Stimulated activated naive CD8-positive, alpha-beta T cell treated with anti-CD3 and anti-CD28 coated beads, Interleukin-15, amount 100 ng/mL, for 72 hours (primary cell): ENCODE data around the gene FASLG.
A peak's percentile ranks its signal among the peaks of the same experiment; 100 is the strongest.

Experiments
- ATAC-seq: fragments of 150-1000 bp; cut with Tn5 transposase; 2 replicates; pipeline ENCODE4 v1.10.0; 2021; ENCODE audit warnings: mild to moderate bottlenecking, moderate library complexity
- DNase-seq, 2 donors: peaks; one replicate each; pipeline ENCODE4 v3.0.0; 2021 to 2022
- H3K27ac Mint-ChIP-seq, 2 donors: one replicate each; pipeline ENCODE4 v1.8.0; 2022; ENCODE audit warnings: mild to moderate bottlenecking in 2 of 2, mixed read lengths in 2 of 2, moderate library complexity in 2 of 2
- H3K27me3 Mint-ChIP-seq: one replicate; pipeline ENCODE4 v1.8.0; 2022; ENCODE audit warnings: mixed read lengths
- H3K4me1 Mint-ChIP-seq: one replicate; pipeline ENCODE4 v1.8.0; 2022; ENCODE audit warnings: mild to moderate bottlenecking, mixed read lengths
- H3K4me3 Mint-ChIP-seq, 2 donors: one replicate each; pipeline ENCODE4 v1.8.0; 2022; ENCODE audit warnings: mild to moderate bottlenecking in 2 of 2, mixed read lengths in 2 of 2, moderate library complexity in 1 of 2
- H3K9me3 Mint-ChIP-seq, 2 donors: one replicate each; pipeline ENCODE4 v1.8.0; 2022; ENCODE audit warnings: mixed read lengths in 2 of 2

FASLG gene

GRCh38 chr1:172637522-172637921, 21.4 kb upstream of the FASLG start:
- H3K4me1 Mint-ChIP-seq, result peaks cover 65% of the 10 kb centered on the region
- peaks cover under 1% of the 10 kb centered on the region for H3K27me3 Mint-ChIP-seq
- DNase-seq, result no peak
- ATAC-seq, result no peak
- peak overlapping the region in 1 of 2 donors; percentile 2 for H3K27ac Mint-ChIP-seq
- H3K9me3 Mint-ChIP-seq, result peaks cover 10 to 17% of the 10 kb centered on the region in 2 donors
- peak overlapping the region in 1 of 2 donors; percentile 3 for H3K4me3 Mint-ChIP-seq

GRCh38 chr1:172638249-172638648, 20.7 kb upstream of the FASLG start:
- Mint-ChIP-seq H3K4me3 (peak overlapping the region; percentile 75 to 78), H3K27ac (peak overlapping the region; percentile 98 to 99)
- ATAC-seq, result no peak

GRCh38 chr1:172638885-172639831, 19.7 kb upstream of the FASLG start:
- ATAC-seq (peak; percentile 91), DNase-seq (peak; percentile 78 to 91)
- peaks cover 76% of the 10 kb centered on the region for H3K4me1 Mint-ChIP-seq
- peaks cover 10 to 17% of the 10 kb centered on the region in 2 donors for H3K9me3 Mint-ChIP-seq
- H3K4me3 Mint-ChIP-seq, result peak overlapping the region; percentile 75 to 78
- peak overlapping the region; percentile 98 to 99 for H3K27ac Mint-ChIP-seq
- no peaks in the 10 kb centered on the region for H3K27me3 Mint-ChIP-seq

More at GRCh38 chr1:172638249-172638648, 20.7 kb upstream of the FASLG start:
- no peak for DNase-seq
- Mint-ChIP-seq H3K4me1 (peaks cover 68% of the 10 kb centered on the region), H3K9me3 (peaks cover 10 to 17% of the 10 kb centered on the region in 2 donors), H3K27me3 (no peaks in the 10 kb centered on the region)

- Mint-ChIP-seq H3K4me3 (peak overlapping the region; percentile 75 to 78), H3K27me3 (peaks cover 6% of the 10 kb centered on the region), H3K9me3 (peaks cover 10 to 17% of the 10 kb centered on the region in 2 donors), H3K4me1 (peaks cover 85% of the 10 kb centered on the region), H3K27ac (peak overlapping the region in 1 of 2 donors; percentile 57)
- ATAC-seq, result no peak
- no peak for DNase-seq
These were observed 18.8 kb upstream of the FASLG start for GRCh38 chr1:172640111-172640510.

- Mint-ChIP-seq H3K4me1 (peaks cover 99% of the 10 kb centered on the region), H3K27me3 (peaks cover 14% of the 10 kb centered on the region), H3K4me3 (no peak overlapping the region), H3K27ac (no peak overlapping the region), H3K9me3 (peaks cover 7 to 12% of the 10 kb centered on the region in 2 donors)
- ATAC-seq, result no peak
- no peak for DNase-seq
These were observed 17.4 kb upstream of the FASLG start for GRCh38 chr1:172641492-172641891.

GRCh38 chr1:172642970-172643369, 15.9 kb upstream of the FASLG start:
- ATAC-seq, result no peak
- Mint-ChIP-seq H3K9me3 (no peaks in the 10 kb centered on the region), H3K27ac (no peak overlapping the region), H3K27me3 (peaks cover 14% of the 10 kb centered on the region), H3K4me3 (peak overlapping the region in 1 of 2 donors; percentile 18), H3K4me1 (peaks cover 100% of the 10 kb centered on the region)
- DNase-seq, result no peak

GRCh38 chr1:172646653-172647052, 12.2 kb upstream of the FASLG start:
- DNase-seq (no peak), ATAC-seq (no peak)
- Mint-ChIP-seq H3K4me3 (no peak overlapping the region), H3K27me3 (peaks cover 37% of the 10 kb centered on the region), H3K9me3 (no peaks in the 10 kb centered on the region), H3K4me1 (peaks cover 77% of the 10 kb centered on the region), H3K27ac (peak overlapping the region in 1 of 2 donors; percentile 10)

GRCh38 chr1:172647110-172647564, 11.8 kb upstream of the FASLG start:
- DNase-seq (peak; percentile 59 to 70), ATAC-seq (peak; percentile 87)
- Mint-ChIP-seq H3K9me3 (no peaks in the 10 kb centered on the region), H3K4me1 (peaks cover 72% of the 10 kb centered on the region), H3K27me3 (peaks cover 37% of the 10 kb centered on the region), H3K4me3 (peak overlapping the region; percentile 41 to 46), H3K27ac (peak overlapping the region in 1 of 2 donors; percentile 66)

GRCh38 chr1:172647987-172648386, 10.9 kb upstream of the FASLG start:
- no peak for ATAC-seq
- no peak overlapping the region for H3K27ac Mint-ChIP-seq
- peaks cover 37% of the 10 kb centered on the region for H3K27me3 Mint-ChIP-seq
- DNase-seq, result no peak
- H3K4me3 Mint-ChIP-seq, result no peak overlapping the region
- no peaks in the 10 kb centered on the region for H3K9me3 Mint-ChIP-seq
- H3K4me1 Mint-ChIP-seq, result peaks cover 65% of the 10 kb centered on the region

- no peak for DNase-seq
- ATAC-seq, result no peak
- Mint-ChIP-seq H3K9me3 (no peaks in the 10 kb centered on the region), H3K4me3 (no peak overlapping the region), H3K27me3 (peaks cover 38% of the 10 kb centered on the region), H3K4me1 (peaks cover 62% of the 10 kb centered on the region), H3K27ac (no peak overlapping the region)
These were observed 8.3 kb upstream of the FASLG start for GRCh38 chr1:172650474-172651193.

- Mint-ChIP-seq H3K4me1 (peaks cover 46% of the 10 kb centered on the region), H3K9me3 (no peaks in the 10 kb centered on the region), H3K4me3 (no peak overlapping the region), H3K27me3 (peaks cover 45% of the 10 kb centered on the region), H3K27ac (no peak overlapping the region)
- ATAC-seq, result peak; percentile 81
- no peak for DNase-seq
These were observed 5.7 kb upstream of the FASLG start for GRCh38 chr1:172653015-172653709.

- no peak overlapping the region for H3K27ac Mint-ChIP-seq
- H3K4me1 Mint-ChIP-seq, result peaks cover 53% of the 10 kb centered on the region
- no peak for DNase-seq
- H3K4me3 Mint-ChIP-seq, result no peak overlapping the region
- ATAC-seq, result no peak
- no peaks in the 10 kb centered on the region for H3K9me3 Mint-ChIP-seq
- H3K27me3 Mint-ChIP-seq, result peaks cover 35% of the 10 kb centered on the region
These were observed 4.4 kb upstream of the FASLG start for GRCh38 chr1:172654535-172654934.

GRCh38 chr1:172656576-172656975, 2.3 kb upstream of the FASLG start:
- no peak overlapping the region for H3K27ac Mint-ChIP-seq

GRCh38 chr1:172657586-172657985, 1.3 kb upstream of the FASLG start:
- DNase-seq (no peak), ATAC-seq (no peak)
- Mint-ChIP-seq H3K9me3 (no peaks in the 10 kb centered on the region), H3K27ac (no peak overlapping the region), H3K4me3 (no peak overlapping the region), H3K27me3 (peaks cover 40% of the 10 kb centered on the region), H3K4me1 (peaks cover 77% of the 10 kb centered on the region)

More at GRCh38 chr1:172656576-172656975, 2.3 kb upstream of the FASLG start:
- Mint-ChIP-seq H3K27me3 (peaks cover 40% of the 10 kb centered on the region), H3K4me1 (peaks cover 67% of the 10 kb centered on the region), H3K9me3 (no peaks in the 10 kb centered on the region), H3K4me3 (no peak overlapping the region)
- DNase-seq (no peak), ATAC-seq (no peak)

GRCh38 chr1:172661107-172661506, 2.2 kb downstream of the FASLG start:
- Mint-ChIP-seq H3K27me3 (peaks cover 38% of the 10 kb centered on the region), H3K9me3 (peaks cover 5 to 7% of the 10 kb centered on the region in 2 donors), H3K4me3 (peak overlapping the region; percentile 39 to 76), H3K27ac (peak overlapping the region in 1 of 2 donors; percentile 75), H3K4me1 (peaks cover 72% of the 10 kb centered on the region)
- ATAC-seq (no peak), DNase-seq (no peak)
